ENCODE data around the gene GALNT1. TPM values are rescaled to one million over a fixed set of nuclear protein-coding genes. Genes with fewer than 3 reads are reported as not detected.

GALNT1 gene
- total RNA-seq, 1 experiment from 2014 or later: 105 TPM

DNA sequence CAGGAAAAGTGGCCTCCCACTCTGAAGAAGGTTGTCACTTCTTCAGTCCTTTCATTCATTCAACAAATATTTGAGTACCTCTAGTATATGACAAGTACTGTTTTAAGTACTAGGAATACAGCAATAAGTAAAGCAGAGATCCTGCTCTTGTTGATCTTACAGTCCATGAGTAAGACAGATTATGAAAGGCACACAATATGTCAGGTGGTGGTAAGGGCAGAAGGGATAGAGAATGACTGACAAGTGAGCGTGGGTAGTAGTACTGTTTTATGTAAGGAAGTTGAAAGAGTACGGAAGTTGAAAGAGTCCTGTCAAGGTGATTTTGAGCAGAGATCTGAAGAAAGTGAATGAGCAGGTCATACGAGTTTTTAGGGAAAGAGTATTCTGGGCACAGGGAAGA lies 111.3 kb downstream of the GALNT1 start:
- CTCF ChIA-PET: no interaction called here
- no peaks in the 10 kb centered on the region for H3K36me3 Mint-ChIP-seq (ENCODE audit: insufficient read depth, unreplicated experiment)
- H3K27me3 Mint-ChIP-seq (ENCODE audit: unreplicated experiment): no peaks in the 10 kb centered on the region
- H3K4me3 Mint-ChIP-seq (ENCODE audit: low read depth, unreplicated experiment): no peak overlapping the region
- no peak for DNase-seq
- TF ChIP-seq, protein P1, sequence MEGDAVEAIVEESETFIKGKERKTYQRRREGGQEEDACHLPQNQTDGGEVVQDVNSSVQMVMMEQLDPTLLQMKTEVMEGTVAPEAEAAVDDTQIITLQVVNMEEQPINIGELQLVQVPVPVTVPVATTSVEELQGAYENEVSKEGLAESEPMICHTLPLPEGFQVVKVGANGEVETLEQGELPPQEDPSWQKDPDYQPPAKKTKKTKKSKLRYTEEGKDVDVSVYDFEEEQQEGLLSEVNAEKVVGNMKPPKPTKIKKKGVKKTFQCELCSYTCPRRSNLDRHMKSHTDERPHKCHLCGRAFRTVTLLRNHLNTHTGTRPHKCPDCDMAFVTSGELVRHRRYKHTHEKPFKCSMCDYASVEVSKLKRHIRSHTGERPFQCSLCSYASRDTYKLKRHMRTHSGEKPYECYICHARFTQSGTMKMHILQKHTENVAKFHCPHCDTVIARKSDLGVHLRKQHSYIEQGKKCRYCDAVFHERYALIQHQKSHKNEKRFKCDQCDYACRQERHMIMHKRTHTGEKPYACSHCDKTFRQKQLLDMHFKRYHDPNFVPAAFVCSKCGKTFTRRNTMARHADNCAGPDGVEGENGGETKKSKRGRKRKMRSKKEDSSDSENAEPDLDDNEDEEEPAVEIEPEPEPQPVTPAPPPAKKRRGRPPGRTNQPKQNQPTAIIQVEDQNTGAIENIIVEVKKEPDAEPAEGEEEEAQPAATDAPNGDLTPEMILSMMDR (IDR thresholded peaks at IDR 0.05; ENCODE audit: unreplicated experiment): no peak
- intact Hi-C loops (cut with micrococcal nuclease; ENCODE audit: unreplicated experiment): no loop called here
- no peak overlapping the region for H3K27ac Mint-ChIP-seq (ENCODE audit: unreplicated experiment)
- no peaks in the 10 kb centered on the region for H3K9me3 Mint-ChIP-seq (ENCODE audit: low read depth, unreplicated experiment)
- BruUV-seq (replicated peaks): no TSS peak
- peaks cover 7% of the 10 kb centered on the region for H3K4me1 Mint-ChIP-seq (ENCODE audit: low read depth, unreplicated experiment)

DNA sequence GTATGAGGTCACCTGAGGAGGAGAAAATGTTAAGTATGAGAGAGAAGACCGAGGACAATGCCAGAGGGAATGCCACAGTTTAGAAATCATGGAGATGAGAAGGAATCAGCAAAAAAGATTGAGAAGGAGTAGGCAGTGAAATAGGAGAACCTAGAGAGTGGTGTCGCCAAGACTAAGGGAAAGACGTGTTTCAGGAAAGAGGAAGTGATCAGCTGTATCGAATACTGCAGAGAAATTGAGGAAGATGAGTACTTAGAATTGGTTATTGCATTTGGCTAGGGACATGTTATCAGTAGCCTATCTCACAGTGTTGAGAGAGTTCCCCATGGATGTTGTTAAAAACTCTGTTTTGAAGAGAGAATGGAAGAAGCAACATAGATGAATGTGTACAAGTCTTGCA lies 112.3 kb downstream of the GALNT1 start:
- intact Hi-C loops (cut with micrococcal nuclease; ENCODE audit: unreplicated experiment): no loop called here
- H3K9me3 Mint-ChIP-seq (ENCODE audit: low read depth, unreplicated experiment): no peaks in the 10 kb centered on the region

DNA sequence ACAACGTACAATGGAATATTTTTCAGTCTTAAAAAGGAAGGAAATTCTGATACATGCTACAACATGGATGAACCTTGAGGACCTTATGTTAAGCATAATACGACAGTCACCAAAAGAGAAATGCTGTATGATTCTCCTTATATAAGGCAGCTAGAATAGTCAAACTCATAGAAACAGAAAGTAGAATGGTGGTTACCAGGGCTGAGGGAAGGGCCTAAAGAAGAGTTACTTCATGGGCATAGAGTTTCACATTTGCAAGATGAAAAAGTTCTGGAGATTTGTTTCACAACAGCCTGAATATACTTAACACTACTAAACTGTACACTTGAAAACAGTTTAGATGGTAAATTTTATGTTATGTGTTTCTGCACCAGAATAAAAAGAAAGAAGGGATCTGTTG lies 113.3 kb downstream of the GALNT1 start:
- CTCF ChIA-PET: no interaction called here
- Mint-ChIP-seq H3K4me1 (ENCODE audit: low read depth, unreplicated experiment) (peaks cover 7% of the 10 kb centered on the region), H3K36me3 (ENCODE audit: insufficient read depth, unreplicated experiment) (no peaks in the 10 kb centered on the region), H3K4me3 (ENCODE audit: low read depth, unreplicated experiment) (no peak overlapping the region), H3K9me3 (ENCODE audit: low read depth, unreplicated experiment) (no peaks in the 10 kb centered on the region), H3K27me3 (ENCODE audit: unreplicated experiment) (no peaks in the 10 kb centered on the region), H3K27ac (ENCODE audit: unreplicated experiment) (no peak overlapping the region)
- TF ChIP-seq, protein P1 (IDR thresholded peaks at IDR 0.05; ENCODE audit: unreplicated experiment): no peak
- no peak for DNase-seq
- intact Hi-C loops (cut with micrococcal nuclease; ENCODE audit: unreplicated experiment): no loop called here
- BruUV-seq (replicated peaks): no TSS peak

More for the DNA sequence above, 112.3 kb downstream of the GALNT1 start:
- DNase-seq: no peak
- Mint-ChIP-seq H3K27ac (ENCODE audit: unreplicated experiment) (no peak overlapping the region), H3K36me3 (ENCODE audit: insufficient read depth, unreplicated experiment) (no peaks in the 10 kb centered on the region), H3K4me3 (ENCODE audit: low read depth, unreplicated experiment) (no peak overlapping the region), H3K4me1 (ENCODE audit: low read depth, unreplicated experiment) (peaks cover 7% of the 10 kb centered on the region), H3K27me3 (ENCODE audit: unreplicated experiment) (no peaks in the 10 kb centered on the region)
- TF ChIP-seq, protein P1 (IDR thresholded peaks at IDR 0.05; ENCODE audit: unreplicated experiment): no peak
- CTCF ChIA-PET: no interaction called here
- no TSS peak for BruUV-seq (replicated peaks)

DNA sequence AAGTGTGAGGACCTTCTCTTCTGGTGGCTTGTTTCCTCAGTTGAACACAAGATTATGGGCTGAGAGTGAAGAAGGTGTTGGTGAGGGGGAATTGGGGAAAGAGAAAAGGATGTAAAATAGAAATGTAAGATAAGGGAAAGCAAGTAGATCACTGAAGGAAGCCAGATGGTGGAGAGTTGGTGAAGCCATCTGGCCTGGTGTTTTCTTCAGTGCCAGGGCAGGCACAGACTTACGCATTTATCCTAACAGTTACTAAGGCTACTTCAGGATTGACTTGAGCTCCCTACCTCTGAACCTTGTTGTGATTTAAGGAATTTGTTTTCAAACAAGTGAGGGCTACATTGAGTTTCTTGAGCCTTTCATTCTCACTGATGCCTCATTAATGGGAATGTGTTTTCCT lies 113.8 kb downstream of the GALNT1 start:
- TF ChIP-seq, protein P1 (IDR thresholded peaks at IDR 0.05; ENCODE audit: unreplicated experiment): no peak
- DNase-seq: no peak
- Mint-ChIP-seq H3K27ac (ENCODE audit: unreplicated experiment) (no peak overlapping the region), H3K36me3 (ENCODE audit: insufficient read depth, unreplicated experiment) (no peaks in the 10 kb centered on the region), H3K9me3 (ENCODE audit: low read depth, unreplicated experiment) (no peaks in the 10 kb centered on the region), H3K4me3 (ENCODE audit: low read depth, unreplicated experiment) (no peak overlapping the region), H3K27me3 (ENCODE audit: unreplicated experiment) (no peaks in the 10 kb centered on the region), H3K4me1 (ENCODE audit: low read depth, unreplicated experiment) (peaks cover 7% of the 10 kb centered on the region)
- intact Hi-C loops (cut with micrococcal nuclease; ENCODE audit: unreplicated experiment): no loop called here
- CTCF ChIA-PET: no interaction called here
- BruUV-seq (replicated peaks): no TSS peak
